DND-41 (cell line): Measurements from ENCODE around the gene HID1.

ENCODE experiments used
- ATAC-seq: fragments of 200-7000 bp; cut with Tn5 transposase; 3 replicates; pipeline ENCODE4 v1.9.1; 2021; ENCODE audit warnings: low read depth; ENCODE audit not compliant: insufficient read depth
- DNase-seq: peaks from one replicate; pipeline ENCODE4 v3.0.0-alpha.2; 2020
- H2AFZ ChIP-seq: 2 replicates; pipeline ENCODE4 v1.6.0; 2012; ENCODE audit warnings: low read depth, low read length
- H3K27ac ChIP-seq: 2 replicates; pipeline ENCODE4 v1.5.1; 2012; ENCODE audit warnings: low read length, inconsistent platforms
- H3K27me3 ChIP-seq: fragments of 200-600 bp; sonication (generic); 2 replicates; pipeline ENCODE4 v1.6.0; 2012; ENCODE audit warnings: low read length, mild to moderate bottlenecking, inconsistent platforms; ENCODE audit not compliant: insufficient read depth, poor library complexity
- H3K36me3 ChIP-seq: 2 replicates; pipeline ENCODE4 v1.5.1; 2012; ENCODE audit warnings: low read length, inconsistent platforms; ENCODE audit not compliant: insufficient read depth
- H3K4me1 ChIP-seq: 2 replicates; pipeline ENCODE4 v1.5.1; 2012; ENCODE audit warnings: mild to moderate bottlenecking, low read length; ENCODE audit not compliant: insufficient read depth
- H3K4me2 ChIP-seq: 2 replicates; pipeline ENCODE4 v1.6.0; 2012; ENCODE audit warnings: mild to moderate bottlenecking, moderate library complexity, low read length, inconsistent platforms; ENCODE audit not compliant: insufficient read depth
- H3K4me3 ChIP-seq, 2 experiments: fragments of 200-600 bp in 1 of 2; shearing (Covaris generic) in 1 of 2; 2 replicates each; pipeline ENCODE4 v1.5.1; 2012 to 2016; ENCODE audit warnings: inconsistent platforms in 2 of 2, low read length in 2 of 2, mild to moderate bottlenecking in 2 of 2, low read depth in 1 of 2, moderate library complexity in 1 of 2
- H3K79me2 ChIP-seq: 2 replicates; pipeline ENCODE4 v1.6.0; 2012; ENCODE audit warnings: low read length, inconsistent platforms; ENCODE audit not compliant: insufficient read depth
- H3K9ac ChIP-seq: 2 replicates; pipeline ENCODE4 v1.6.0; 2012; ENCODE audit warnings: low read depth, mild to moderate bottlenecking, inconsistent platforms, low read length, moderate library complexity
- H3K9me3 ChIP-seq: 2 replicates; pipeline ENCODE4 v1.5.1; 2012; ENCODE audit warnings: low read length, moderate library complexity, mild to moderate bottlenecking, inconsistent platforms; ENCODE audit not compliant: insufficient read depth, severe bottlenecking
- H4K20me1 ChIP-seq: 2 replicates; pipeline ENCODE4 v1.6.0; 2012; ENCODE audit warnings: low read length; ENCODE audit not compliant: insufficient read depth
- EZH2 ChIP-seq: IDR thresholded peaks from 3 replicates; pipeline ENCODE4 v1.6.1; 2012; ENCODE audit warnings: borderline replicate concordance, low read depth, mild to moderate bottlenecking, moderate library complexity, low read length, inconsistent platforms; ENCODE audit not compliant: severe bottlenecking
- TF ChIP-seq, protein P1 (sequence below): IDR thresholded peaks from 2 replicates; pipeline ENCODE4 v1.5.1; 2012; ENCODE audit warnings: borderline replicate concordance, low read length, moderate library complexity, mild to moderate bottlenecking; ENCODE audit not compliant: poor library complexity, severe bottlenecking; ENCODE audit errors: extremely low read depth

The HID1 gene

DNA sequence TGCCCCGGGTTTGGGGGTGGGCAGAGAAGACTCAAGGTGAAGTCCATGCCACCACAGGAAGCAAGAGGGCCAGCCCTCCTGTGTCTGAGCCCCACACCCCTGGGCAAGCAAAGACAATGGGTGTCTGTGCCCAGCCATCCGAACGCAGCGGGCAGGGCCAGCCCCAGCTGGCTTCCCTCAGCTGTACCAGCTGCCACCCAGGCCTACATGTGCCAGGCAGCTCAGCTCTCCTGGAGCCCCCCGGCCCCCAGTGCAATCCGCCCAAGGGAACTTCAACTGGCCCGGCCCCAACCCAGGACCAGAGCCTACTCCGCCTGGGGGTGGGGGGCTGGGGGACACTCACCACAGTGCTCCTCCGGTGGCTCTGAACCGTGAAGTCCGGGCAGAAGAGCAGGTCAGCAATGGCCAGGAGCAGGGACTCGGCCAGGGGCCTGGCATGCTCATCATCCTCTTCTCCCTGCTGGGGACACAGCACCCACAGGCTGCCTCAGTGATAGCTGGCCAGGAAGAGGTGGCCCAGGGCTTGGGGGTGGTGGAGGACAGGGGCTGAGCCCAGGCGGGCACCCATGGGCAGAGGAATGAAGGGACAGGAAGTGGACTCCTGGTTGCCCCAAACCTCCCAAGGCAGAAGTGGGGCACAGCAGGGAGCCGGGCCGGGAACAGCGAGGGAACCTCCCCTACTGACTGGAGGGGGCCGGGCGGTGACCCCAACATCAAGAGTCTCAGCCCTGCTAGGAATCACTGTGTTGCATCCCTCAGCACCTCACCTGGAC, 9.8 kb downstream of the HID1 start:
- no peak overlapping the region for H3K9ac ChIP-seq
- H3K27me3 ChIP-seq = peaks cover 4% of the 10 kb centered on the region
- peaks cover 3% of the 10 kb centered on the region; the same call in 1 of the 2 replicates for H3K4me1 ChIP-seq
- H3K4me2 ChIP-seq = no peak overlapping the region
- DNase-seq = no peak
- TF ChIP-seq, protein P1, sequence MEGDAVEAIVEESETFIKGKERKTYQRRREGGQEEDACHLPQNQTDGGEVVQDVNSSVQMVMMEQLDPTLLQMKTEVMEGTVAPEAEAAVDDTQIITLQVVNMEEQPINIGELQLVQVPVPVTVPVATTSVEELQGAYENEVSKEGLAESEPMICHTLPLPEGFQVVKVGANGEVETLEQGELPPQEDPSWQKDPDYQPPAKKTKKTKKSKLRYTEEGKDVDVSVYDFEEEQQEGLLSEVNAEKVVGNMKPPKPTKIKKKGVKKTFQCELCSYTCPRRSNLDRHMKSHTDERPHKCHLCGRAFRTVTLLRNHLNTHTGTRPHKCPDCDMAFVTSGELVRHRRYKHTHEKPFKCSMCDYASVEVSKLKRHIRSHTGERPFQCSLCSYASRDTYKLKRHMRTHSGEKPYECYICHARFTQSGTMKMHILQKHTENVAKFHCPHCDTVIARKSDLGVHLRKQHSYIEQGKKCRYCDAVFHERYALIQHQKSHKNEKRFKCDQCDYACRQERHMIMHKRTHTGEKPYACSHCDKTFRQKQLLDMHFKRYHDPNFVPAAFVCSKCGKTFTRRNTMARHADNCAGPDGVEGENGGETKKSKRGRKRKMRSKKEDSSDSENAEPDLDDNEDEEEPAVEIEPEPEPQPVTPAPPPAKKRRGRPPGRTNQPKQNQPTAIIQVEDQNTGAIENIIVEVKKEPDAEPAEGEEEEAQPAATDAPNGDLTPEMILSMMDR = no peak
- TF ChIP-seq EZH2 = no peak
- H3K27ac ChIP-seq = no peak overlapping the region
- no peak overlapping the region for H2AFZ ChIP-seq
- H3K79me2 ChIP-seq = no peaks in the 10 kb centered on the region
- H3K9me3 ChIP-seq = no peaks in the 10 kb centered on the region
- no peak overlapping the region for H3K4me3 ChIP-seq
- no peak for ATAC-seq
- no peaks in the 10 kb centered on the region for H4K20me1 ChIP-seq
- no peaks in the 10 kb centered on the region for H3K36me3 ChIP-seq

DNA sequence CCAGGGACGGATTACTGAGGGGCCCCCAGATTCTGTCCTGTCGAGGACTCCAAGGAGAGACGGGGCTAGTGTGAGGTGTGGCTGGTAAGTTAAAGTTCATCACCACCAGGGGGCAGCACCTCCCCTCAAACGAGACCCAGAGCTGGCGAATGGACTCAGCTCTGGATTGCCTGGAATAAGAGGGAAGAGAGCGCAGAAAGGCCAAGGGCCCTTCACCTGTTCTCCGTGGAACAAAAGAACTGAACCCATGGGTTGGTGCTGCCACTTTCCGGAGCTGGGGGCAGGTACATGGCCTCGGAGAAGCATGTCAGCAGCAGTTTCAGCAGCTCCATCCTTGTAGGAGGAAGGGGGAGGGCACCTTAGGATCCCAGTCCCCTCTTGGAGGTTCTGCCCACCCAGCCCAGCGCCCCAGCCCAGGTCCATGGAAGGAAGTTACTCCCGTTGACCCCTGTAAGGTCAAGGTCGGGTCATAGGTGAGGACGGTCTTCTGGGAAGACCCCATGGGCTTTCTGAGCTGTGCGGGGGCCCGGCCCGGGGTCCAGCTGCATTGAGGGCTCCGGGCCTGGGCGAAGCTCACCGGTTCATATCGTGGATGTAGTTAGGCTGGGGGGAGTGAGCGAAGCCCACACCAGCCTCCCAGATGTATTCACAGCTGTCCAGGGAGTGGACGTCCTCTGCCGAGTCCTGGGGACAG, 10.8 kb downstream of the HID1 start:
- H3K36me3 ChIP-seq = no peaks in the 10 kb centered on the region
- no peak overlapping the region for H2AFZ ChIP-seq
- H3K9ac ChIP-seq = no peak overlapping the region
- no peak overlapping the region for H3K27ac ChIP-seq
- H3K27me3 ChIP-seq = peaks cover 4% of the 10 kb centered on the region
- H3K4me2 ChIP-seq = no peak overlapping the region
- TF ChIP-seq EZH2 = no peak
- TF ChIP-seq, protein P1 = peak; percentile 83
- no peak overlapping the region for H3K4me3 ChIP-seq
- ATAC-seq (peak; percentile 86), DNase-seq (peak; percentile 84)
- H3K9me3 ChIP-seq = no peaks in the 10 kb centered on the region
- H3K79me2 ChIP-seq = no peaks in the 10 kb centered on the region
- H3K4me1 ChIP-seq = peaks cover 3% of the 10 kb centered on the region; the same call in 1 of the 2 replicates
- H4K20me1 ChIP-seq = no peaks in the 10 kb centered on the region

DNA sequence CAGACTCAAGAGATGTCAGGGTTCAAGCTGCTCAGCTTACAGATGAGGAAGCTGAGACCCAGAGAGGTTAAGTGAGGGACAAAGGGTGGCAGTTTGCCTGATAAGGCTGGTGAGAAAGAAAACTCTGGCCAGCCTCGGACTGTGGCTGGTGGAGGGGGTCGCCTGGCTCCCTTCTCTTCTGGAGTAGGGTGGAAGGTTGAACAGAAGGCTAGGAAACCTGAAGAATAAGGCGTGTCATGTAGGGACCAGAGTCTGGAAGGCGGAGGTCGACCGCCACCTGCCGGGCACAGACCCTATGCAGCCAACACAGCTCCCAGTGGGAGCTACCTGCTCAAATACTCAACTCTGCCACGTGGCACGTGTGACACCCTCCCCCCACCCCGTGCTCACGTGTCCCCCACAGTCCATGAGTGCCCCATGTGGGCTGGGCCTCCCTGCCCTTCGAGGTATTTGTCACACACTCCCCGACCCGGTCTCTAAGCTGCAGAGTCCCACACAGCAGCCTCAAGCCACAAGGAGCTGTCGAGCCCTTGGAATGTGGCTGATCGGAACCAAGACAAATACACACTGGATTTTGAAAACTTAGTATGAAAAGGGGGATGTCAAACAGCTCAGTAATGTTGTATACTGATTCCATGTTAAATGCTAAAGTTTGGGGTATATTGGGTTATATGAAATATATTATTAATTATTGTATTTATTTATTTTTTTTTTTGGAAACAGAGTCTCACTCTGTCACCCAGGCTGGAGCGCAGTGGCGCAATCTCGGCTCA, 11.8 kb downstream of the HID1 start:
- H2AFZ ChIP-seq = no peak overlapping the region
- H3K4me3 ChIP-seq = no peak overlapping the region
- peaks cover 4% of the 10 kb centered on the region for H3K27me3 ChIP-seq
- peaks cover 3% of the 10 kb centered on the region; the same call in 1 of the 2 replicates for H3K4me1 ChIP-seq
- H3K4me2 ChIP-seq = no peak overlapping the region
- H3K79me2 ChIP-seq = no peaks in the 10 kb centered on the region
- no peak overlapping the region for H3K27ac ChIP-seq
- no peaks in the 10 kb centered on the region for H3K36me3 ChIP-seq
- peak; percentile 34 for DNase-seq
- peak; percentile 20; the same call in 2 of the 3 replicates for ATAC-seq
- no peaks in the 10 kb centered on the region for H3K9me3 ChIP-seq
- TF ChIP-seq EZH2 = no peak
- TF ChIP-seq, protein P1 = peak; percentile 9
- no peak overlapping the region for H3K9ac ChIP-seq
- no peaks in the 10 kb centered on the region for H4K20me1 ChIP-seq
